Neural cell (in vitro differentiated cells): ENCODE measurements around the gene LAMB4. TPM values are rescaled to one million over a fixed set of nuclear protein-coding genes. Genes with fewer than 3 reads are reported as not detected.
A peak's percentile ranks its signal among the peaks of the same experiment; 100 is the strongest.

Experiments
- H2AFZ ChIP-seq: fragments of 200-600, 300-800 bp; sonication (generic), shearing (Covaris generic); 2 replicates; pipeline ENCODE4 v1.6.0; 2014; ENCODE audit warnings: low read depth, mild to moderate bottlenecking, antibody characterized with exemption, low read length, moderate library complexity
- H3F3A ChIP-seq: fragments of 200-600 bp; shearing (Covaris generic); 2 replicates; pipeline ENCODE4 v1.6.1; 2016; ENCODE audit warnings: mild to moderate bottlenecking, moderate library complexity, mixed read lengths, antibody characterized with exemption, low read length; ENCODE audit not compliant: insufficient read depth, poor library complexity, severe bottlenecking
- H3K27ac ChIP-seq: fragments of 200-600, 300-800 bp; sonication (generic), shearing (Covaris generic); 2 replicates; pipeline ENCODE4 v1.5.1; 2014; ENCODE audit warnings: mild to moderate bottlenecking, low read length, moderate library complexity
- H3K27me3 ChIP-seq: fragments of 300-800, 200-600 bp; sonication (generic), shearing (Covaris generic); 2 replicates; pipeline ENCODE4 v1.6.0; 2014; ENCODE audit warnings: mild to moderate bottlenecking, low read depth, low read length, moderate library complexity; ENCODE audit not compliant: insufficient read depth
- H3K36me3 ChIP-seq: fragments of 300-800, 200-600 bp; sonication (generic), shearing (Covaris generic); 2 replicates; pipeline ENCODE4 v1.5.1; 2014; ENCODE audit warnings: mild to moderate bottlenecking, antibody characterized with exemption, low read length, moderate library complexity; ENCODE audit not compliant: insufficient read depth
- H3K4me2 ChIP-seq: fragments of 300-800, 200-600 bp; sonication (generic), shearing (Covaris generic); 2 replicates; pipeline ENCODE4 v1.6.0; 2014; ENCODE audit warnings: mild to moderate bottlenecking, low read length
- H3K4me3 ChIP-seq: fragments of 300-800, 200-600 bp; sonication (generic), shearing (Covaris generic); 2 replicates; pipeline ENCODE4 v1.5.1; 2014; ENCODE audit warnings: mild to moderate bottlenecking, low read length, moderate library complexity
- H3K79me2 ChIP-seq: fragments of 200-600 bp; shearing (Covaris generic); replicated peaks from 2 replicates; pipeline ENCODE4 v1.6.0; 2014; ENCODE audit warnings: mild to moderate bottlenecking, low read length, moderate library complexity; ENCODE audit not compliant: insufficient read depth
- H3K9ac ChIP-seq: fragments of 300-800, 200-600 bp; sonication (generic), shearing (Covaris generic); 2 replicates; pipeline ENCODE4 v1.6.1; 2016; ENCODE audit warnings: mild to moderate bottlenecking, low read length, mixed read lengths
- H3K9me2 ChIP-seq: fragments of 200-600 bp; shearing (Covaris generic); 2 replicates; pipeline ENCODE4 v1.6.1; 2016; ENCODE audit warnings: mild to moderate bottlenecking, low read length, mixed read lengths; ENCODE audit not compliant: insufficient read depth
- H3K9me3 ChIP-seq: fragments of 200-600, 300-800 bp; sonication (generic), shearing (Covaris generic); 2 replicates; pipeline ENCODE4 v1.6.1; 2016; ENCODE audit warnings: mild to moderate bottlenecking, mixed run types, low read length, moderate library complexity, mixed read lengths
- H4K20me1 ChIP-seq: fragments of 200-600 bp; shearing (Covaris generic); 2 replicates; pipeline ENCODE4 v1.6.1; 2016; ENCODE audit warnings: mild to moderate bottlenecking, mixed run types; ENCODE audit not compliant: insufficient read depth
- CTCF ChIP-seq: fragments of 450-650 bp; IDR thresholded peaks from 2 replicates; pipeline ENCODE4 v1.5.1; 2014; ENCODE audit warnings: antibody characterized with exemption, mild to moderate bottlenecking, moderate library complexity; ENCODE audit not compliant: poor library complexity, severe bottlenecking
- EP300 ChIP-seq: fragments of 450-650 bp; conservative IDR thresholded peaks from 2 replicates; pipeline ENCODE4 v1.6.1; 2014; ENCODE audit warnings: antibody characterized with exemption, mild to moderate bottlenecking, moderate library complexity; ENCODE audit not compliant: poor library complexity, severe bottlenecking
- EZH2 ChIP-seq: fragments of 200-600, 300-800 bp; shearing (Covaris generic), sonication (generic); IDR thresholded peaks from 2 replicates; pipeline ENCODE4 v1.6.1; 2014; ENCODE audit warnings: antibody characterized with exemption, low read length, borderline replicate concordance, mild to moderate bottlenecking; ENCODE audit not compliant: insufficient read depth, poor library complexity, severe bottlenecking
- MXI1 ChIP-seq: fragments of 450-650 bp; conservative IDR thresholded peaks from 2 replicates; pipeline ENCODE4 v1.6.1; 2014; ENCODE audit warnings: antibody characterized with exemption, mild to moderate bottlenecking; ENCODE audit not compliant: poor library complexity, severe bottlenecking
- POLR2AphosphoS5 ChIP-seq: IDR thresholded peaks from 2 replicates; pipeline ENCODE4 v1.6.1; 2012
- RAD21 ChIP-seq: fragments of 450-650 bp; conservative IDR thresholded peaks from 2 replicates; pipeline ENCODE4 v1.6.1; 2014; ENCODE audit warnings: antibody characterized with exemption, mild to moderate bottlenecking, moderate library complexity
- REST ChIP-seq: IDR thresholded peaks from 2 replicates; pipeline ENCODE4 v1.6.1; 2012; ENCODE audit warnings: borderline replicate concordance
- SMC3 ChIP-seq: fragments of 450-650 bp; conservative IDR thresholded peaks from 2 replicates; pipeline ENCODE4 v1.6.1; 2014; ENCODE audit warnings: antibody characterized with exemption, mild to moderate bottlenecking, moderate library complexity; ENCODE audit not compliant: poor library complexity
- TAF1 ChIP-seq: IDR thresholded peaks from 2 replicates; pipeline ENCODE4 v1.6.1; 2012; ENCODE audit warnings: low read depth
- polyA plus RNA-seq: library from polyadenylated mRNA; depleted of rRNA; stranded (reverse); fragments of >200 nt; gene quantifications from 2 replicates; pipeline ENCODE4 v1.2.3, GENCODE V29; 2014

LAMB4 gene
- polyA plus RNA-seq, 1 donor from 2014 or later, result 0.16 TPM

GRCh38 chr7:108045154-108045553, 85.0 kb downstream of the LAMB4 start:
- Histone ChIP-seq H3K4me3 (peak overlapping the region; percentile 28), H3K9me3 (no peaks in the 10 kb centered on the region), H3K9me2 (no peaks in the 10 kb centered on the region), H3K79me2 (no peaks in the 10 kb centered on the region), H3F3A (no peaks in the 10 kb centered on the region), H3K4me2 (peak overlapping the region; percentile 5), H3K9ac (peak overlapping the region; percentile 42), H4K20me1 (no peaks in the 10 kb centered on the region), H3K36me3 (no peaks in the 10 kb centered on the region), H3K27ac (peak overlapping the region; percentile 83), H2AFZ (no peak overlapping the region), H3K27me3 (no peaks in the 10 kb centered on the region)
- TF ChIP-seq SMC3, result no peak
- TF ChIP-seq RAD21, result no peak
- no peak for TF ChIP-seq EZH2
- peak; percentile 74 for TF ChIP-seq EP300
- no peak for TF ChIP-seq TAF1
- no peak for TF ChIP-seq MXI1
- TF ChIP-seq REST, result peak; percentile 44
- no peak for TF ChIP-seq CTCF
- peak; percentile 62 for TF ChIP-seq POLR2AphosphoS5

- no peaks in the 10 kb centered on the region for H3K36me3 ChIP-seq
- no peaks in the 10 kb centered on the region for H3F3A ChIP-seq
- H3K27me3 ChIP-seq, result no peaks in the 10 kb centered on the region
- H3K9me2 ChIP-seq, result no peaks in the 10 kb centered on the region
- H3K79me2 ChIP-seq, result no peaks in the 10 kb centered on the region
- no peaks in the 10 kb centered on the region for H3K9me3 ChIP-seq
- H3K4me2 ChIP-seq, result no peak overlapping the region
- no peak overlapping the region for H3K4me3 ChIP-seq
- no peak overlapping the region for H3K9ac ChIP-seq
- no peak for TF ChIP-seq SMC3
- no peak for TF ChIP-seq MXI1
- TF ChIP-seq EZH2, result no peak
- no peak for TF ChIP-seq REST
- TF ChIP-seq POLR2AphosphoS5, result no peak
- no peak for TF ChIP-seq EP300
- TF ChIP-seq CTCF, result no peak
- TF ChIP-seq RAD21, result no peak
- no peak for TF ChIP-seq TAF1
- H2AFZ ChIP-seq, result no peak overlapping the region
- no peak overlapping the region for H3K27ac ChIP-seq
- H4K20me1 ChIP-seq, result no peaks in the 10 kb centered on the region
Observed at GRCh38 chr7:108044345-108044744, 85.8 kb downstream of the LAMB4 start.
